GM18499 (cell line): ENCODE data around the gene C22orf23.
"Not testable (repeated sequence)": the region's sequence is repeated elsewhere in the genome, so short reads cannot be mapped to it uniquely, and the experiment has no call there.

Source experiments
- ATAC-seq: cut with Tn5 transposase; IDR thresholded peaks from one replicate; pipeline ENCODE4 v1.9.1; 2021; ENCODE audit warnings: moderate number of reproducible peaks; ENCODE audit not compliant: insufficient read depth, unreplicated experiment

C22orf23 gene

DNA sequence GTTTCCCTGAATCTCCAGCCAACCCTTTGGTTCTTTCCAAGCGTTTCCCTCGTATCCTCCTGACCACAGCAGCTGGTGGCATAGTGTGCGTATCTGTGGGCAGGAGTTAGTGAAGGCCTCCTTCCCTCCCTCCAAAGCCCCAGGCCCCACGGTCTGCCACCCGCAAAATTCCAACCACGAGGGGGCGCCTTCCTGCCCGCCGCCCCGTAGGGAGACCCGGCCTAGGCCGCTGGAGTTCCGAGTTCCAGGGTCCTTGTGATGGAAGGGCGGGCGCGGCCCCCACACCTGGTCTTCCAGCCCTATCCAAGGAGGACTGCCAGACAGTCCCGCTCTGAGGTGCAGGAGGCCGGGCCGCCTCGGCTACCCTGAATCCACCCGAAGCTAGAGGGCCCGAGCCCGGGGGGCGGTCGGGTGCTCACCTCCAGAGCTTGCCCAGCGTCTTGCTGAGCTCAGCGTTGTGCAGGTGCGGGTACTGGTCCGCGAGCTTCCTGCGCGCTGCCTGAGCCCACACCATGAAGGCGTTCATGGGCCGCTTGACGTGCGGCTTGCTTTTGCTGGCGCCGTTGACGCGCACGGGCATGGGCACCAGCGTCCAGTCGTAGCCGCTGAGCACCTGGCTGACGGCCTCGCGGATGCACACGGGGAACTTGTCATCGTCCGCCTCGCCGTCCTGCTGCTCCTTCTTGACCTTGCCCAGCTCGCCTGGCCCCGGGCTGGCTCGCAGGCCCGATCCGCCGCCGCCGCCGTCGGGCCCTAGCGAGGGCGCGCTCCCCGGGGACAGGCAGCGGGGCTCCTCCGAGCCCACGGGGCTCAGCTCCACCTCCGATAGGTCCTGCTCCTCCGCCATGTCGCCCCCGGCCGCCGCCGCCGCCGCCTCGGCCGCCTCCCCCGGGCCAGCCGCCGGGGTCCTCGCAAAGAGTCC is 29.8 kb upstream of the C22orf23 start:
- ATAC-seq = no peak

- ATAC-seq = no peak
Observed at GRCh38 chr22:37982151-37982785, 28.9 kb upstream of the C22orf23 start.

GRCh38 chr22:37981282-37982011 is 28.0 kb upstream of the C22orf23 start:
- no peak for ATAC-seq

- ATAC-seq = no peak
Observed at GRCh38 chr22:37979782-37980181, 26.4 kb upstream of the C22orf23 start.

DNA sequence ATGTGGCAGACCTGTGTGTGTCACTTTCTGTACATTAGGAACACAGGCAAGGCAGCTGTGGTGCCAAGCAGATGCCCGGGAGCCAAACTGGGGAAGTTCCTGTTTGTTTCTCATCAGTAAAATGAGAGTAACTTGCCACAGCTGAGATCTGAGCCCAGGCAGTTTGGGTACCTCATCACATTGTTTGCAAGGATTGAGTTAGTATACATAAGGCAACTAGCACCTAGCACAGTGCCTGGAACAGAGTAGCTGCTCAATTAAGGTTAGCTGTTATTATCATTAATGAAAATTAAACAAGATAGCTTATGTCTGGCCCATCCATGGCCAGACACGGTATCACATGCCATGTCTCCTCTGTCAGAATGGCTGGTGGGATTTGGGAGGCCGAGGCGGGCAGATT is 23.1 kb upstream of the C22orf23 start:
- no peak for ATAC-seq

GRCh38 chr22:37976022-37976421 is 22.6 kb upstream of the C22orf23 start:
- not testable (repeated sequence) for ATAC-seq

DNA sequence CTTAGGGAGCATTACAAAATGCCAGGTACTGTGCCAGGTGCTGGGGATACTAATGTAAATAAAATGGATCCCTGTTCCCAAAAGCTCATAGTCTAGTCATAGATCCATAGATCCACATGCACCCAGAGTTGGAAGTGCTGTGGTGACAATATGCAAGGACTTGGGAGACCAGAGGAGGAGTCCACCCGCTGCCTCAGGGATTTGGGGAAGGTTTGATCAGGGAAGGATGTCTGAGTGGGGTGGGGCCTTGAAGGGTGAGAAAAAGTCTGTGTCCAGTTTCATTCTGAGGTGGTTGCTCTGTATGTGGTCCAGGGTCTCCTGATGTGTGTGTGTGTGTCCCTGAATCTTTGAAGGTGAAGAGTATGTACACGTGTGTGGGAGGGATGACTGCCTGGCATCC is 21.8 kb upstream of the C22orf23 start:
- no peak for ATAC-seq

- ATAC-seq = no peak
Observed at GRCh38 chr22:37973271-37974170, 20.1 kb upstream of the C22orf23 start.

DNA sequence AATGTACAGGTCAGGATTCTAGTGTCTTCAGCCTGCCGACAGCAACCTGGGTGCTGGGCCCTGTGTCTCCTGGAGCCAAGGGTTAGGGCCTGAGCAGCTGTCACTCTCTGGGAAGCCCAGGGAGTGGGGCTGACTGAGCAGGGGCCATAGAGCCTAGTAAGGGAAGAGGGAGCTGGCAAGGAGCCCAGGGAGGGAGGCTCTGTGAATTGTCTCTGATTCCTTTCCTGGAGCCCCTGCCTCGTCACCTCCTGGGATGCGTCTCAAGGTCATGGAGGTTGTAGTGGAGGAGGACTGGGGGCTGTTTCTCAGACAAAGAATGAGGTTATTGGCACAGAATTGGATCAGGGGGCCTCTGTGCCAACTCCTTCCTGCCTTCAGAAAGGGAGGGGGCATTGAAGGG is 19.1 kb upstream of the C22orf23 start:
- ATAC-seq = no peak

- ATAC-seq = no peak
Observed at GRCh38 chr22:37971475-37972434, 18.4 kb upstream of the C22orf23 start.

DNA sequence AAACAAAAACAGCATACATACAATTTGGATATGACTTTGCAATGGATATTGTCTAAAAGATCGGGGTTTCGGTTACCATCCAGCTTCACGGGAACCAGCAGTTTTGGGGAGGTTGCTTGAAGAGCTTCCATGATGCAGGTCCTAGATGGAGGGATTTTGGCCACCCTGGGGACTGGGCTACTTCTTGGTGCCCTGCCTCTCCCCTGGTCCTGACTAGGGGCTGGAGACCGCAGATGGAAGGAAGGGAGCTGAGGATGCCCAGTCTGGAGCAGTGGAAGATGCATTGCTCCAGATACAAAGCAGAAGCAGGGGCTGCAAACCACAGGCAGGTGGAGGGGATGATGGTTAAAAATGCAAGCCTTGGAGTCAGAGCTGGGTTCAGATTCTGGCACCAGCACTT is 17.5 kb upstream of the C22orf23 start:
- ATAC-seq = no peak

DNA sequence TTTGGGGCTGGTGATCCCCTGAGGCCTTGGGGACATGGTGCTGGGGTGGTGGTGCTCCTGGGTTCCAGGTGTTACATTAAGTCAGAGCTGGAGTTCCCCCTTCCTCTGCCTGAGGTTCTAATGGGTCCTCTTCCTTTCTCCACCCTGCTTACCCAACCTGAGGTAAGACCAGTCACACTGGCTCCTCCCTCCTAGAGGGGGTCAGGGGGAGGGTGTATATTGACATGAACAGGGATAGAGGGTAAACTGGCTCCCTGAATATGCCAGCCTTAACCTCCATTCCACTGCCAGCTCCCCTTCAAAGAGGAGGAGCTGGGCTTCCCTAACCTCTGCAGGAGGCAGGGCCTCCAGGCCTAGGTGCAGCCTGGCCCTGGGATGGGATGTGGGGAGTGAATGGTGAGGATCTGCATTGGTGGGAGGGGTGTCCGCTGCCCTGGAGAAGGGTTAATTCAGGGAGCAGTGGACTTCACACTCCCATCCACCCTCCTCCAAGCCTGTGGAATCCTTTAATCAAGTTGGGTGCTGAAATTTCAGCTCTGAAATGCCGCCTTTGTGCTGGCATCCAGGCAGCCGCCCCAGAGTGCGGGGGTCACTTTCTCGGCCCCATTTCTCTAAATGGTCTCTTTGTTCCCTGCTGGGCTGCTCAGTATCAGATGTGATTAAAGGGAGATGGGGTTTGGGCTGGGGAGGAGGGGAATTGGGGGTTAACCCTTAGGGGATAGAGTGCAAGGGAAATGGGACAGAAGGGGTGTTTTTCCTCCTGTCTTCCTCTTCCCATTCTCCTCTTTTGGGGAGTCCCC is 15.3 kb upstream of the C22orf23 start:
- ATAC-seq = no peak

- ATAC-seq = no peak
Observed at GRCh38 chr22:37967637-37968451, 14.4 kb upstream of the C22orf23 start.

GRCh38 chr22:37967147-37967546 is 13.7 kb upstream of the C22orf23 start:
- no peak for ATAC-seq

DNA sequence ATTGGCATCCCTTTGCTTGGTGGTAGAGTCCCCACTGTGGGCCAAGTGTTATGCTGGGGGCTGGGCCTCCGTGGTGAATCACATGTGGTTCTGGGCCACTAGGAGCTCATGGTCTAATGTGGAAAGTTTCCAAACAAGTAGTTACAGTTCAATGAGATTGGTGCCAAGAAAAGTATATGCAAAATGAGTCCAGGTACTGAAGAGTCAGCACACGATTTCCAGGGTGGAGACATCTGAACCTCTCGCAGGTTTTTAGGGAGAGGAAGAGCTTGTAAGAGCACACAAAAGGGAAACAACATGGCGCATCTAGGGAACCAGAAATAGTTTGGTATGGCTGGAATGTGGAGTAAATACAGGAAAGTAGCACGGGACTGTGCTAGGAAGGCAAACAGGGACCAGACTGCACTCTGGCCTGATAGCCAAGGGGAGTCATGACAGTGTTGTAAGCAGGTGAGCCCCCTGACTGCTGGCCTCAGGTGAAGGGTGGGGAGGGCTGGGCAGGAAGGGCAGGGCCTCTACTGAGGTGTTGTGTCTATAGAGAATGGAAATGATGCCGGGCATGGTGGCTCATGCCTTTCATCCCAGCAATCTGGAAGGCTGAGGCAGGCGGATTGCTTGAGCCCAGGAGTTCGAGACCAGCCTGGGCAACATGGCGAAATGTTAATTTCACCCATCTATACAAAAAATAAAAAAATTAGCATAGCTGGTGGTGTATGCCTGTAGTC is 12.7 kb upstream of the C22orf23 start:
- no peak for ATAC-seq

GRCh38 chr22:37961062-37961461 is 7.7 kb upstream of the C22orf23 start:
- no peak for ATAC-seq
